Ishikawa (cell line): ENCODE results near the gene MOGAT2.

Experiments used
- CEBPB ChIP-seq: IDR thresholded peaks from 2 replicates; pipeline ENCODE4 v1.6.1; 2012
- CREB1 ChIP-seq: IDR thresholded peaks from 2 replicates; pipeline ENCODE4 v1.6.1; 2012; ENCODE audit warnings: low read depth
- EGR1 ChIP-seq: IDR thresholded peaks from 2 replicates; pipeline ENCODE4 v1.6.1; 2012
- EP300 ChIP-seq: IDR thresholded peaks from 2 replicates; pipeline ENCODE4 v1.6.1; 2012; ENCODE audit warnings: borderline replicate concordance
- MAX ChIP-seq: IDR thresholded peaks from 2 replicates; pipeline ENCODE4 v1.6.1; 2012
- NFIC ChIP-seq: IDR thresholded peaks from 2 replicates; pipeline ENCODE4 v1.6.1; 2012
- RAD21 ChIP-seq: IDR thresholded peaks from 2 replicates; pipeline ENCODE4 v1.6.1; 2012; ENCODE audit warnings: low read depth
- YY1 ChIP-seq: IDR thresholded peaks from 2 replicates; pipeline ENCODE4 v1.6.1; 2012; ENCODE audit warnings: low read depth

GRCh38 chr11:75715688-75716087, 1.9 kb upstream of the MOGAT2 start:
- no peak for TF ChIP-seq CREB1
- no peak for TF ChIP-seq RAD21
- no peak for TF ChIP-seq EGR1
- no peak for TF ChIP-seq YY1
- TF ChIP-seq MAX = no peak
- no peak for TF ChIP-seq EP300
- TF ChIP-seq NFIC = no peak
- TF ChIP-seq CEBPB = no peak
